Cardiac septum (tissue), 1 donor: Measurements from ENCODE around the gene OPCML. TPM values are rescaled to one million over a fixed set of nuclear protein-coding genes. Genes with fewer than 3 reads are reported as not detected.

Source experiments
- DNase-seq: peaks from one replicate; pipeline ENCODE4 v3.0.0-alpha.2; 2020; ENCODE audit warnings: low spot score
- intact Hi-C: fragments of 100-400 bp; cut with DNase I; formaldehyde crosslinking; loops from one replicate; pipeline ENCODE4 v1.14.0; 2022
- total RNA-seq: library from RNA; stranded (reverse); fragmentation: NEBNext Ultra II Directional; extraction: Animal tissue kit (Norgen Biotek cat#: 25700); gene quantifications from one replicate; pipeline ENCODE4 v1.2.1, GENCODE V29; 2021
- donor health status: DM: no; HTN: no; CAD: no.

The OPCML gene
- total RNA-seq, 1 donor from 2014 or later: 0.27 TPM

GRCh38 chr11:132653237-132653636, 879.1 kb downstream of the OPCML start:
- intact Hi-C loops: no loop called here

GRCh38 chr11:132650969-132651720, 881.2 kb downstream of the OPCML start:
- DNase-seq: no peak
- intact Hi-C loops: no loop called here

More at GRCh38 chr11:132653237-132653636, 879.1 kb downstream of the OPCML start:
- DNase-seq: no peak

- DNase-seq: no peak
- intact Hi-C loops: no loop called here
Measured at GRCh38 chr11:132649277-132649676, 883.0 kb downstream of the OPCML start.

- no peak for DNase-seq
- intact Hi-C loops: no loop called here
Measured at GRCh38 chr11:132648851-132649250, 883.5 kb downstream of the OPCML start.

GRCh38 chr11:132646890-132647289, 885.4 kb downstream of the OPCML start:
- DNase-seq: no peak
- intact Hi-C loops: no loop called here

GRCh38 chr11:132644520-132645239, 887.6 kb downstream of the OPCML start:
- intact Hi-C loops: no loop called here
- no peak for DNase-seq

GRCh38 chr11:132643239-132643638, 889.1 kb downstream of the OPCML start:
- DNase-seq: no peak
- intact Hi-C loops: no loop called here

GRCh38 chr11:132640952-132641351, 891.3 kb downstream of the OPCML start:
- no peak for DNase-seq
- intact Hi-C loops: no loop called here

- DNase-seq: no peak
- intact Hi-C loops: no loop called here
Measured at GRCh38 chr11:132639986-132640385, 892.3 kb downstream of the OPCML start.

GRCh38 chr11:132639403-132639802, 892.9 kb downstream of the OPCML start:
- intact Hi-C loops: no loop called here
- DNase-seq: no peak

- DNase-seq: no peak
- intact Hi-C loops: no loop called here
Measured at GRCh38 chr11:132638423-132638822, 893.9 kb downstream of the OPCML start.

- no peak for DNase-seq
- intact Hi-C loops: no loop called here
Measured at GRCh38 chr11:132636523-132636922, 895.8 kb downstream of the OPCML start.

GRCh38 chr11:132632641-132633124, 899.6 kb downstream of the OPCML start:
- intact Hi-C loops: no loop called here
- DNase-seq: no peak

- intact Hi-C loops: no loop called here
- DNase-seq: no peak
Measured at GRCh38 chr11:132631989-132632388, 900.3 kb downstream of the OPCML start.

- intact Hi-C loops: no loop called here
- DNase-seq: no peak
Measured at GRCh38 chr11:132627981-132628380, 904.3 kb downstream of the OPCML start.

GRCh38 chr11:132626446-132626845, 905.9 kb downstream of the OPCML start:
- no peak for DNase-seq
- intact Hi-C loops: no loop called here

- DNase-seq: no peak
- intact Hi-C loops: no loop called here
Measured at GRCh38 chr11:132623511-132623910, 908.8 kb downstream of the OPCML start.

GRCh38 chr11:132621976-132622580, 910.2 kb downstream of the OPCML start:
- DNase-seq: no peak
- intact Hi-C loops: no loop called here

GRCh38 chr11:132620423-132620822, 911.9 kb downstream of the OPCML start:
- intact Hi-C loops: no loop called here
- no peak for DNase-seq

GRCh38 chr11:132610791-132611190, 921.5 kb downstream of the OPCML start:
- intact Hi-C loops: no loop called here
- DNase-seq: no peak

- no peak for DNase-seq
- intact Hi-C loops: no loop called here
Measured at GRCh38 chr11:132610216-132610615, 922.1 kb downstream of the OPCML start.
